Cerebellar cortex (tissue), 1 donor: ENCODE data around the gene IRX6.

Experiments used
- DNase-seq: peaks from one replicate; pipeline ENCODE4 v3.0.0-alpha.2; 2015; ENCODE audit warnings: low spot score

The IRX6 gene

GRCh38 chr16:55324285-55325079 is 479 bp downstream of the IRX6 start:
- DNase-seq, result no peak

GRCh38 chr16:55325080-55325447 is 1.1 kb downstream of the IRX6 start:
- no peak for DNase-seq

DNA sequence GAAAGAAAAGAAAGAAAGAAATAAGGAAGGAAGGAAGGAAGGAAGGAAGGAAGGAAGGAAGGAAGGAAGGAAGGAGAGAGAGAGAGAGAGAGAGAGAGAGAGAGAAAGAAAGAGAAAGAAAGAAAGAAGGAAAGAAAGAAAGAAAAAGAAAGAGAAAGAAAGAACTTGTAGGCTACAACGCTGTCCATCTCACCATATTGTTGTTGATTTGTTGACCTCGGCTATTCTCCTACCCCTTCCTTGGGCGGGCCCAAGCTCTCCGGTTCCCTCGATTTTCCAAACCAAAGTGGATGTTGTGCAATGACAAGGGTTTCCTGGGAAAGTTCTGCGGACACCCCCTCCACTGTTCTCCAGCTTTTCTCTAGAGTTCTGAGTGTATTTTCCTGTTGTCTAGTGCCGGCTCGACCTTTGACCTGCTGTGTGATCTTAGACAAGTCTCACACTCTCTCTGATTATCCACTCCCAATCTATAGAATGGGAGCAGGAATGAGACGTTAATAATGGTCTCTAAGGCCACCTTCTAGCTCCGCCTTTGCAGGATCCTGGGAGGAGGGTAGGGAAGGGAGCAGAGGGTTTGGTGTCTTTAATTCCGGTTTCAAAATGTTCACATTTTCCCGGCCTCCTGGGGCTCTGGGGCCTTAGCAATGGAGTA is 1.6 kb downstream of the IRX6 start:
- no peak for DNase-seq

DNA sequence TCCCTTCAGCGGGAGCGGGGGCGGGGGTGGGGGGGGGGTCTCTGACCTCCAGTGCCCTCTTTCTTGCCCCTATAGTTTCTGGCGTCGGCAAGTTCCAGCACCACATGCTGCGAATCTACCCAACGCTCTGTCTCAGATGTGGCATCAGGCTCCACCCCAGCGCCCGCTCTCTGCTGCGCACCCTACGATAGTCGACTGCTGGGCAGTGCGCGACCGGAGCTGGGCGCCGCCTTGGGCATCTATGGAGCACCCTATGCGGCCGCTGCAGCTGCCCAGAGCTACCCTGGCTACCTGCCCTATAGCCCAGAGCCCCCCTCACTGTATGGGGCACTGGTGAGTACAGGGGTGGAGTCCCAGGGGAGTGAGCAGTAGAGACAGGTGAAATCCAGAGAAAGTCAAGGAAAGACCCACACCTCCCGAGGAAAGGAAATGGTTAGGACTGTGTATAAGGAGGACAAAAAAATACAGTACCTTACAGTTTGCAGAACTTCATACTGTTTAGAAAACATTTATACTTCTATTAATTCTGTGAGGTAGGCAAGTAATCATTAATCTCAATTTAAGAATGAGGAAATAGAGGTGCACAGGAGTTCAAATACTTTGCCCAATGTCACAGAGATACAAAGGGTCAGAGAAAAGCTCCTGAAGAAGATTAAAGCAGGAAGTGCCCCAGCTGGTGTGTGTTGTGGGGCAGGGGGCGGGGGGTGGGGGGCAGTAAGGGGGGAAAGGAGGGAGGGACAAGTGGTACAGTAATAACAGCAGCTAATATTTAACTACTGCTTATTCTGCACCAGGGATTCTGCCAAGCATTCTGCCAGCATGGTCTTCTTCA is 2.5 kb downstream of the IRX6 start:
- DNase-seq, result no peak

- DNase-seq, result no peak
These were observed 4.9 kb downstream of the IRX6 start for GRCh38 chr16:55328611-55329569.

- no peak for DNase-seq
These were observed 5.9 kb downstream of the IRX6 start for GRCh38 chr16:55329791-55330428.

DNA sequence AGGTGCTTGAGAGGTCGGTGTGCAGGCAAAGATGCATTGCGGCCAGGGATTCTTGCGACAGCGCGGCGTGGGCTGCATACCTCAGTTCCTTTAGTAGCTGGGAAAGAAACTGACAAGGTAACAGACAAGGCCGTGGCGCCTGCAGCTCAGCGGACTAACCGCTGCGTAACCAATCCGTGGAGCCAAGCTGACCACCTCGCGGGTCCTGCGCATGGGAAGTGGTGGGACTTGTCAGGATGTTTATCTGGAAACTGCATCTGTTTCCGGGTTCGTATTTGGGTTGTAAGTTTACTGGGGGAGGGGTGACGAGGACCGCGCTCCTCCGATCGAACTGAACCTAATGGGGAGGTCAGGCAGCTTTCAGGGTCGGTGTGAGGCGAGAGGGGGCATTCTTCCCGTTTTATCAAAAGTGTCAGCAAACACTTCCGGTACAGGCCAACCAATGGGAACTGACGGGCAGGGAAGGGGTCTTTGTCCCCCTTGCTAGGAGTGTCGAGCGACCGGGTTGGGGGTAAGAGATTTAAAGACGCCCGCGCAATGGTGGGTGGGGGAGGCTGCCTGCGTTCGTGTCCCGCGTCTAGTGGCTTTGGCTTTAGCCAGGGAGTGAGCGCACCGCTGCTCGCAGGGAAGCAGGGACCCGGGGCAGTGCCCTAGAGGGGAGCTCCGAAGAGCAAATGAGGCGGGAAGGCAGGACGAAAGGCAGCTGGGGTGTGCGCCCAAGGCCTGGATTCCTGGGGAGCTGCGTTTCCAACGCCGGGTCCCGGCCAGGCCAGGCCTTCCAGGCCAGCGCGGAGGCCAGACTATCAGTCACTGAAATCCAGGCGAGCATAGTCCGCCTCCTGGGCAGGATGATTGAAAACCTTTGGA is 7.0 kb downstream of the IRX6 start:
- DNase-seq, result no peak

- no peak for DNase-seq
These were observed 7.7 kb downstream of the IRX6 start for GRCh38 chr16:55331648-55332185.

DNA sequence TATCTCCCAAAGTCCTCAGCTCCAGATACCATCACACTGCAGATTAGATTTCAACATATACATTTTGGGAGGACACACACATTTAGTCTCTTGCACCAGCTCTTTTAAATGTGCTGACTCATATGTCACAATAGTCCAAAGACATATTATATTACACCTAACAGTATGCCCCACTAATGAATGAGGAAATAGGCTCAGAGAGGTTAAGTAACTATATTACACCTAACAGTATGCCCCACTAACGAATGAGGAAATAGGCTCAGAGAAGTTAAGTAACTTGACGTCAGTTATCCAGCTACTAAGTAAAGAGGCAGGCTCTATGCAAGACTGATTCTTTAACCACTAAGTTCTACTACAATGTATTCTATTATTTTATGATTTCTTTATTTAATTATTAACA is 9.7 kb downstream of the IRX6 start:
- DNase-seq, result no peak

DNA sequence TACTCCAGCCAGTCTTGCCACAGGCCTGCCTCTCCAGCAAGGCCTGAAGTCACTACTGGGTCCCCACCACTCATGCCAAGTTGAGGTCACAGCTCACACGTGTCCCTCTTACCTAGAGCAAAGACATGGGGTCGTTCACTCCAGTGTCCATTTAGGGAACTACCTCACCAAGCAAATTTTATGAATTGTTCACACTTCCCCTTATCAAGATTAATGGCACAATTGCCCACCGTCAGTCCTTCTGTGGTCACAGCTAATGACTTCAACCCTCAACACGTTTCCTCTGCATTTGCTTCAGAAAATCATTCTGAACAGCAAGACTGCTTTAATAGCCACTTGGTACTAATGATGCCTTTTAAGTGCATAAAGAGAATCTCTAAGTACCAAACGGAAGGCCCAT is 14.6 kb downstream of the IRX6 start:
- DNase-seq, result no peak

DNA sequence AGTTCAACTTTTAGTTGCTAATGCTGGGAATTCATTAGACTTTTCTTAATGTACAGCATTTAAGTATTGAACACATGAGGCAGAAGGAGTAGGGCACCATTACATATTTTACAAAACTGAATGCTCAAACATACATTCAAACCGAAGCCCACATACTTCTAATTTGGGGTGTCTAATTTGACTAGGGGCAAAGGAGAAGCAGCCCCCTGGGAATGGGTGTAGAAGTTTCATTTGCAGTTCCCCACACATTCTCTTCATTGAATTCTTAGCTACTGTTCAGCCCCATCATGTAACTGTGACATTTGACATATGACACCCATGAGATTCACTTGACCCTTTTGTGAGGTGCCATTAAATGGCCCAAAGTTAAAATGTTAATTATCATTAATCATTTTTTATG is 16.4 kb downstream of the IRX6 start:
- DNase-seq, result no peak

- no peak for DNase-seq
These were observed 17.7 kb downstream of the IRX6 start for GRCh38 chr16:55341681-55342080.

- DNase-seq, result no peak
These were observed 22.5 kb downstream of the IRX6 start for GRCh38 chr16:55346475-55346874.

GRCh38 chr16:55349867-55350266 is 25.9 kb downstream of the IRX6 start:
- DNase-seq, result no peak

DNA sequence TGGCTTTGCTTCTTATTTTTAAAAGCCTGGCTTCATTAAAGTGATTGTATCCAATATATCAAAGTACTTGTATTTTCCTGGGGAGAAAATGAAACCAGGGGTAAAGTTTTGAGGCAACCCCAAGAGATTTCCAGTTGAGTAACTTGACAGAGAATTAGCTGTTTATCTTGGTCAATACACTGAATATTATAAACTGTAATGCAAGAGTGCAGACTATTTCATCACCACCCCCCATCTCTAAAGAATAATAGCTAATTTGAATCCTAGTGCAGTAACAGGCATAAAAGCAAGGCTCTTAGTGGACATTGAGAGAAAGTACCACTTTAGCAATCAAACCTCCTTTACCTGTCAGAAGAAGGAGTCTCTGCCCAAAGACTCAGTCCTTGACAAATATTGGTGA is 27.0 kb downstream of the IRX6 start:
- DNase-seq, result no peak

DNA sequence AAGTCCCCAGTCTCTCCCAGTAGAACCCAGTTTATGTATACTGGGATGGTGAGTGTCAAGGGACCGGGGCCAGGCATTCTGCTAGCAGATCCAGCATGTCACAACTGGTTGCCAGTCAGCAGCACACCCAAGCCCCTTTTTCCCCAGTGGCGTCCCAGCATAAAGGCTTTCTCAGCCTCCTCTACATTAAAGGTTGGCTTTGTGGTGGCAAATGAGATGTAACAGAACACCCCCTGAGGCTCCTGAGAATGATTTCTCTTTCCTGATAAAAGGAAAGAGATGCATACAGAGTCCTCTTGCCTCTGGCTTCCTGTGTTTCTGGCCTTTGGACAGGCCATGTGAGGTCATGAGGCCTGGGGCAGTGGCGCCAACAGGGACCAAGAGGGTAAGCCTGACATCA is 27.9 kb downstream of the IRX6 start:
- DNase-seq, result no peak

- no peak for DNase-seq
These were observed 33.2 kb downstream of the IRX6 start for GRCh38 chr16:55357241-55357640.

- no peak for DNase-seq
These were observed 35.9 kb downstream of the IRX6 start for GRCh38 chr16:55359946-55360345.

DNA sequence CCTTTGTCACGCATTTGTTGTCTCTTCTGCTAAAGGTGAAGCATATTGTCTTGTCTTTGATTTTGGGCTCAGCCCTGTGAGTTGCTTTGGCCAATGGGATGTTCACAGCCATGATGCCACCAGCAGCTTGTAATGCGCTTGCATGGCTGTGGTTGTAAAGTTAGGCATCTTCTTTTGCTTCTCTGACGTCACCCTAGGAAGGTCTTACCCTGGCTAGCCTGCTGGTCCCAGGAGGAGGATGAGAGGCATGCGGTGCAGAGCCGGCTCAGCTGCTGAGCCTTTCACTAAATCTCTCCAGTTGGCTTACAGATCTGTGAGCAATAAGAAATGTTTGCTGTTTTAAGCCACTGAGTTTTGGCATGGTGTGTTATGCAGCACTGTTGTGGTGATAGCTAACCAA is 40.8 kb downstream of the IRX6 start:
- no peak for DNase-seq

DNA sequence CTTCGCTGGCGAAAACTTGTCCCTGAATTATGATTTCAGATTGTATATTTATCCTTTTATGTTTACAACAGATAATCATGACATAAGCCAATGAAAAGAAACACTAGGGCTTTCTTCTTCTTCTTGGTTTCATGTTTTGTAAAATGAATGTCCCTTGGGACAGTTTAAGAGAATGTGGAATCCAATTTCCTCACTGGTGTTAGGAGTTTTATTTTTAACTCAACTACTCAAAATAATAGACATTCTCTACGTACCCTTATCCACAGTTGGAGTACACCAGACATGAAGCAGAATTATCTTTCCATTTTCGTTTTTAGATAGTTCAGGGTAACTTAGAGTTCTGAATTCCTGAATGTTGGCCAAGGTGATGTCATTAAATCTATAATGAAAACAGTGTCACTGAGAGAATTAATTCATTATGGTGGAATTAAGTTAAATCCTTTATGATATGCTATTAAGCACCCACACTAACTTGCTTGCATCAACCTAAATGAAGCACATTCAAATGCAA is 43.4 kb downstream of the IRX6 start:
- no peak for DNase-seq
